HAP-1 (cell line): ENCODE results near the gene DEK.
A peak's percentile ranks its signal among the peaks of the same experiment; 100 is the strongest.
"Not testable (repeated sequence)": the region's sequence is repeated elsewhere in the genome, so short reads cannot be mapped to it uniquely, and the experiment has no call there.

ENCODE experiments used
- DNase-seq, 2 experiments: peaks; one replicate each; pipeline ENCODE4 v3.0.0-alpha.2; 2016 to 2020; ENCODE audit warnings: low spot score in 2 of 2
- H3K27me3 ChIP-seq: fragments of 250-450 bp; sonication (Bioruptor Pico); 2 replicates; pipeline ENCODE4 v1.5.1; 2020; ENCODE audit warnings: low read depth, mild to moderate bottlenecking, moderate library complexity
- H3K36me3 ChIP-seq: fragments of 250-450 bp; sonication (Bioruptor Pico); replicated peaks from 2 replicates; pipeline ENCODE4 v1.5.1; 2020; ENCODE audit warnings: mild to moderate bottlenecking
- H3K4me1 ChIP-seq: fragments of 250-450 bp; sonication (Bioruptor Pico); 2 replicates; pipeline ENCODE4 v1.5.1; 2020; ENCODE audit warnings: mild to moderate bottlenecking
- H3K4me3 ChIP-seq: fragments of 250-450 bp; sonication (Bioruptor Pico); 2 replicates; pipeline ENCODE4 v1.5.1; 2020; ENCODE audit warnings: mild to moderate bottlenecking, moderate library complexity
- H3K9me3 ChIP-seq: fragments of 250-450 bp; sonication (Bioruptor Pico); 2 replicates; pipeline ENCODE4 v1.5.1; 2020; ENCODE audit warnings: mild to moderate bottlenecking, moderate library complexity
- in situ Hi-C: fragments of 300-500 bp; cut with MboI; formaldehyde crosslinking; loops from 3 replicates; pipeline ENCODE4 v1.14.3; 2020; ENCODE audit warnings: low sequenced_read_pairs, inconsistent platforms, mixed read lengths

DEK gene

DNA sequence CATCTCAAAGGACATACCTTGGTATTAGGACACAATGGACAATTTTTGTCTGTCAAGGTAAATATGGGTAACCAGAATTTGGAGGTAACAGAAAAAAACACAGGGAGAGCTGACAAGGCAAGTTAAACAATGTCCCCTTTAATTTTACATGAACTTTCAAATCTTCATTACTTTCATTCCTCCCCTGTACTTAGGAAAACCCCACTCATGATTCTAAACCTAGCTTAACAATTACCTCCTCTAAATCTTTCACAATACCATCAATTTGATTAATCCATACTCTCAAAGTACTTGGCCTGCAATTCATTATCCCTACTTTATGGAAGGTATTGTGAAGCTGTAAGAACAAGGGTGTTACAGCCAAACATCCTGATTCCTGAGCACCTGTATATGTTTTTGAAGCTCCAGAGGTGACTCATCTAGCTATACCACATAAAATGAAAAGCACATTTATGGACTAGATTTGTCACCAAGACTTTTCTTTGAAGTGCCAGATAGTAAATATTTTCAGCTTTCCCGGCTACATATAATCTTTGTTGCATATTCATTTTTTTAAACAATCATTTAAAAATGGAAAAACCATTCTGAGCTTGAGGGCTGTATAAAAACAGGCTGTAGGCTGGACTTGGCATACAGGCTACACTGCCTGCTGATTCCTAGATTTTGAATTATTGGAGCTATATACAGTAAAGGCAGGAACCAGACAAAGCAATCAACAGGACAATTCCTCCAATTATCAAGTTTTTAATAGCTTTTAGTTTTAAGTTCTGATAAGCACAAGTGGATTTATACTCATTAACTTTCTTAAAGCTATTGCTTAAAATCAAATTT, 22.9 kb downstream of the DEK start:
- no peaks in the 10 kb centered on the region for H3K27me3 ChIP-seq
- peaks cover 85% of the 10 kb centered on the region for H3K36me3 ChIP-seq
- DNase-seq = no peak
- peaks cover 24% of the 10 kb centered on the region for H3K4me1 ChIP-seq
- in situ Hi-C loops = no loop called here
- H3K4me3 ChIP-seq = no peak overlapping the region
- H3K9me3 ChIP-seq = no peaks in the 10 kb centered on the region

DNA sequence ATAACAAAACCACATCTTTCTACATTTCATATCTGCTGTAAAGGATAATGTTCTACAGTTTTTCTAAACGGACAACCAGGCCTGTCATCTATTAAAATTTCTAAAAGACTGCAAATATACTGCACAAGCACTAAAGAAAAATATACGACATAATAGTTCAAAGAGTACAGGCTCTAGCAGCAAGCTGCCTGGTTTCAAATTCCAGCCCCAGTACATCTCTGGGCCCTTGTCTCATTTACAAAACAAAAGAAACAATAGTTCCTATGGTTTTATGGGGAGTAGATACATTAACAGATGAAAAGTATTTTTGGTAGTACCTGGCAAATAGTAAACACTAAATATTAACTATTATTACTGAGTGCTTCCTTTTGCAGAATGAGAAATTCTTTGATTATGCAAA, 24.1 kb downstream of the DEK start:
- no peaks in the 10 kb centered on the region for H3K27me3 ChIP-seq
- in situ Hi-C loops = no loop called here
- no peaks in the 10 kb centered on the region for H3K9me3 ChIP-seq
- DNase-seq = peak; percentile 64 to 93
- H3K4me3 ChIP-seq = no peak overlapping the region
- peaks cover 24% of the 10 kb centered on the region for H3K4me1 ChIP-seq
- peaks cover 83% of the 10 kb centered on the region for H3K36me3 ChIP-seq

DNA sequence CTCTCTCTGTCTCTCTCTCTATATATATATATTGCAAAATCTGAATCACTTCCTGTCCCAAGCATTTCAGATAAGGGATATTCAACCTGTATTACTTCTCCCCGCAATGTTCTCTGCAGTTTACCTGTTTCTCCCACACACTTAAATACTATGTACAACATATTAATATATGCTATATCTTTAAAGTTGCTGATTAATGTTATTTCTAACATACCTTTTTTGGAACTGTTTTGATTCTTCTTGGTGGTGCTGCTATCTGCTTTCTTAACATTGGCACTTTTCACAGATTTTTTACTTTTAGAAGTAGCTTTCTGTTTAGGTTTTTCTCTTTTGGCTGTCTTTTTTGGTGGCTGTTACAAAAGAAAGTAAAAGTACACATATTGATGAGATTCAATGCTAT, 27.2 kb downstream of the DEK start:
- no peaks in the 10 kb centered on the region for H3K27me3 ChIP-seq
- no peak overlapping the region for H3K4me3 ChIP-seq
- peaks cover 3% of the 10 kb centered on the region; the same call in 1 of the 2 replicates for H3K9me3 ChIP-seq
- in situ Hi-C loops = no loop called here
- peaks cover 80% of the 10 kb centered on the region for H3K36me3 ChIP-seq
- DNase-seq = no peak
- H3K4me1 ChIP-seq = peaks cover 24% of the 10 kb centered on the region

DNA sequence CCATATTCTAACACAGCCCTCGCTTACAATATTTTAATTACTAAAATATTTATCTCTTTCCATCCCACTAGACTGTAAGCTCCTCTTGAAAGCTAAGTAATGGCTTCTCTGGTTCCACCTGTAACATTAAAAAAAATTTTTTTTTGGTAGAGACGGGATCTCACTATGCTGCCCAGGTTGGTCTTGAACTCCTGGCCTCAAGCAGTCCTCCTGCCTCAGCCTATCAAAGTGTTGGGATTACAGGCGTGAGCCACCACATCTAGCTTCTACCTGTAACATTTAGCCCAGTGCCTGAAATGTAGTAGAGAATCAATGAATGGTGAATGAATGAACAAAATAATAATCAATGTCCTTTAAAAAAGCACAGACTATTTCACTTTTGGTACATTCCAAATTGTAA, 28.8 kb downstream of the DEK start:
- Histone ChIP-seq H3K36me3 (peaks cover 82% of the 10 kb centered on the region), H3K9me3 (peaks cover 12% of the 10 kb centered on the region)
- in situ Hi-C loops = no loop called here

DNA sequence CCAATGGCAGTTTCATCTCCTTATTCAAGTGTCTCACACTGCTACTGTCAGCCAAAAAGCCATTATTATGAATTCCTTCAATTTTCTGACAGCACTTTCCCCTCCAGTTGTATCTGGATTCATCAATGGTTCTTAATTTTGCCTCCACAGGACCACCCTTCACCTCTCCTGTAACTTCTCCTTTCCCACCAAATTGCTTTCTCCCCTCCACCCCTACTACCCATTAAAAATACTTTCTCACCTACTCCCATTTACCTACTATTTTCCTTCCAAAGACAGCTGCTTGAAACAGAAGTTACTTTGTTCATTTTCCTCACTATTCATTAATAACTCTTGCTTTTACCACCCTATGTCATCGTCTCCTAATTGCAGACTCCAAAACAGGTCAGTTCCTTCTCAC, 29.8 kb downstream of the DEK start:
- Histone ChIP-seq H3K36me3 (peaks cover 82% of the 10 kb centered on the region), H3K4me3 (no peak overlapping the region), H3K4me1 (peaks cover 1% of the 10 kb centered on the region; the same call in 1 of the 2 replicates), H3K27me3 (no peaks in the 10 kb centered on the region), H3K9me3 (peaks cover 12% of the 10 kb centered on the region)
- in situ Hi-C loops = no loop called here
- no peak for DNase-seq

More for the DNA sequence above, 28.8 kb downstream of the DEK start:
- H3K27me3 ChIP-seq = no peaks in the 10 kb centered on the region
- no peak overlapping the region for H3K4me3 ChIP-seq
- DNase-seq = no peak
- H3K4me1 ChIP-seq = peaks cover 10% of the 10 kb centered on the region

DNA sequence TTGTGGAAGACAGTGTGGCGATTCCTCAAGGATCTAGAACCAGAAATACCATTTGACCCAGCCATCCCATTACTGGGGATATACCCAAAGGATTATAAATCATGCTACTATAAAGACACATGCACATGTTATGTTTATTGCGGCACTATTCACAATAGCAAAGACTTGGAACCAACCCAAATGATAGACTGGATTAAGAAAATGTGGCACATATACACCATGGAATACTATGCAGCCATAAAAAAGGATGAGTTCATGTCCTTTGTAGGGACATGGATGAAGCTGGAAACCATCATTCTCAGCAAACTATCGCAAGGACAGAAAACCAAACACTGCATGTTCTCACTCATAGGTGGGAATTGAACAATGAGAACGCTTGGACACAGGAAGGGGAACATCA, 30.6 kb downstream of the DEK start:
- peaks cover 12% of the 10 kb centered on the region for H3K9me3 ChIP-seq
- H3K4me1 ChIP-seq, DNase-seq, H3K27me3 ChIP-seq, H3K4me3 ChIP-seq, in situ Hi-C loops: not testable (repeated sequence)
- H3K36me3 ChIP-seq = peaks cover 82% of the 10 kb centered on the region

DNA sequence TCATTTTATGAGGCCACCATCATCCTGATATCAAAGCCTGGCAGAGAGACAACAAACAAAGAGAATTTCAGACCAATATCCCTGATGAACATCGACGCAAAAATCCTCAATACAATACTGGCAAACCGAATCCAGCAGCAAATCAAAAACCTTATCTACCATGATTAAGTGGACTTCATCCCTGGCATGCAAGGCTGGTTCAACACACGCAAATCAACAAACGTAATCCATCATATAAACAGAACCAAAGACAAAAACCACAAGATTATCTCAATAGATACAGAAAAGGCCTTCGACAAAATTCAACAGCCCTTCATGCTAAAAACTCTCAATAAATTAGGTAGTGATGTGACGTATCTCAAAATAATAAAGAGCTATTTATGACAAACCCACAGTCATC, 32.5 kb downstream of the DEK start:
- in situ Hi-C loops, H3K27me3 ChIP-seq, DNase-seq, H3K4me3 ChIP-seq: not testable (repeated sequence)
- peaks cover 81% of the 10 kb centered on the region for H3K36me3 ChIP-seq
- H3K4me1 ChIP-seq = peaks cover 19% of the 10 kb centered on the region
- peaks cover 12% of the 10 kb centered on the region for H3K9me3 ChIP-seq

DNA sequence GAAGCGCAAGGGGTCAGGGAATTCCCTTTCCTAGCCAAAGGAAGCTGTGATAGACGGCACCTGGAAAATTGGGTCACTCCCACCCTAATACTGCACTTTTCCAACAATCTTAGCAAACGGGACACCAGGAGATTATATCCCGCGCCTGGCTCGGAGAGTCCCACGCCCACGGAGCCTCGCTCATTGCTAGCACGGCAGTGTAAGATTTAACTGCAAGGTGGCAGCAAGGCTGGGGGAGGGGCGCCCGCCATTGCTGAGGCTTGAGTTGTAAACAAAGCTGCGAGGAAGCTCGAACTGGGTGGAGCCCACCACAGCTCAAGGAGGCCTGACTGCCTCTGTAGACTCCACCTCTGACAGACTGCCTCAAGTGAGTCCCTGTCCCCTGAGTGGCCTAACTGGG, 35.7 kb downstream of the DEK start:
- Histone ChIP-seq H3K4me1 (peaks cover 26% of the 10 kb centered on the region), H3K36me3 (peaks cover 84% of the 10 kb centered on the region), H3K9me3 (peaks cover 12% of the 10 kb centered on the region)
- DNase-seq, H3K4me3 ChIP-seq, in situ Hi-C loops, H3K27me3 ChIP-seq: not testable (repeated sequence)

DNA sequence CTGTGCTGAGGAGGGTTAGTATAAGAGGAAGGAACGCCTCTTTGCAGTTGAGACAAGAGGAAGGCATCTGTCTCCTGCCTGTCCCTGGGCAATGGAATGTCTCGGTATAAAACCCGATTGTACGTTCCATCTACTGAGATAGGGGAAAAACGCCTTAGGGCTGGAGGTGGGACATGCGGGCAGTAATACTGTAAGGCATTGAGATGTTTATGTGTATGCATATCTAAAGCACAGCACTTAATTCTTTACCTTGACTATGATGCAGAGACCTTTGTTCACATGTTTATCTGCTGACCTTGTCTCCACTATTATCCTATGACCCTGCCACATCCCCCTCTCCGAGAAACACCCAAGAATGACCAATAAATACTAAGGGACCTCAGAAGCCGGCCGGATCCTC, 37.2 kb downstream of the DEK start:
- H3K27me3 ChIP-seq, in situ Hi-C loops: not testable (repeated sequence)

DNA sequence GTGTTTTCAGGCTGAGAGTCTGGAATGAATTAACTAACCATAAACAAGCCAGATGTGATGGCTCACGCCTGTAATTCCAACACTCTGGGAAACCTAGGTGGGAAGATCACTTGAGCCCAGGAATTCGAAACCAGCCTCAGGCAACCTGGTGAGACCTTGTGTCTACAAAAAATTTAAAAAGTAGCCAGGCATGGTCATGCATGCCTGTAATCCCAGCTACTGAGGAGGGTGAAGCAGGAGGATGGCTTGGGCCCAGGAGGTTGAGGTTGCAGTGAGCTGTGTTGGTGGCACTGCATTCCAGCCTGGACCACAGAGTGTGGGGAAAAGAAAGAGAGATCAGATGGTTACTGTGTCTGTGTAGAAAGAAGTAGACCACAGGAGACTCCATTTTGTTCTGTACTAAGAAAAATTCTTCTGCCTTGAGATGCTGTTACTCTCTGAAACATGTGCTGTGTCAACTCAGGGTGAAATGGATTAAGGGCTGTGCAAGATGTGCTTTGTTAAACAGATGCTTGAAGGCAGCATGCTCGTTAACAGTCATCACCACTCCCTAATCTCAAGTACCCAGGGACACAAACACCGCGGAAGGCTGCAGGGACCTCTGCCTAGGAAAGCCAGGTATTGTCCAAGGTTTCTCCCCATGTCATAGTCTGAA, 37.8 kb downstream of the DEK start:
- Histone ChIP-seq H3K36me3 (peaks cover 83% of the 10 kb centered on the region), H3K4me1 (peaks cover 26% of the 10 kb centered on the region)
- in situ Hi-C loops, H3K27me3 ChIP-seq, H3K9me3 ChIP-seq, H3K4me3 ChIP-seq: not testable (repeated sequence)
- peak in 1 of 2 experiments; percentile 56 for DNase-seq

More for the DNA sequence above, 37.2 kb downstream of the DEK start:
- not testable (repeated sequence) for H3K9me3 ChIP-seq, H3K4me3 ChIP-seq
- H3K4me1 ChIP-seq = peaks cover 26% of the 10 kb centered on the region
- DNase-seq = peak; percentile 62 to 69
- H3K36me3 ChIP-seq = peaks cover 83% of the 10 kb centered on the region

DNA sequence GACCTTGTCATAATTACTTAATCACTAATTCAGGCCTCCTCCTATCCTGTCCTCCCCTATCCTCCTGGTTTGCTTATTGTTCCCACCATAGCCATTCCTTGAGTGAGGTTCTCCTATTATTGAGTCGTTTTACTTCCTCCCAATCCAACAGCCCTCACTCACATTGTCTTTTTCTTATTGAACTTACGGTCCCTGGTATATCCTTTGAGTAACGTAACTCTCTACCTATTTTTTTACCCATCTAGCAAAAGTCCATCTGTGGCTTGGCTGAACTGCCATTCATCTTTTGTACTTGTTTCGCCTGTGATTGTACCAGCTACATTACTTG, 43.1 kb downstream of the DEK start:
- H3K4me1 ChIP-seq = peaks cover under 1% of the 10 kb centered on the region; the same call in 1 of the 2 replicates
- no peaks in the 10 kb centered on the region for H3K27me3 ChIP-seq
- H3K9me3 ChIP-seq = no peaks in the 10 kb centered on the region
- H3K36me3 ChIP-seq = peaks cover 50% of the 10 kb centered on the region
- in situ Hi-C loops = no loop called here
- H3K4me3 ChIP-seq = no peak overlapping the region
- no peak for DNase-seq

DNA sequence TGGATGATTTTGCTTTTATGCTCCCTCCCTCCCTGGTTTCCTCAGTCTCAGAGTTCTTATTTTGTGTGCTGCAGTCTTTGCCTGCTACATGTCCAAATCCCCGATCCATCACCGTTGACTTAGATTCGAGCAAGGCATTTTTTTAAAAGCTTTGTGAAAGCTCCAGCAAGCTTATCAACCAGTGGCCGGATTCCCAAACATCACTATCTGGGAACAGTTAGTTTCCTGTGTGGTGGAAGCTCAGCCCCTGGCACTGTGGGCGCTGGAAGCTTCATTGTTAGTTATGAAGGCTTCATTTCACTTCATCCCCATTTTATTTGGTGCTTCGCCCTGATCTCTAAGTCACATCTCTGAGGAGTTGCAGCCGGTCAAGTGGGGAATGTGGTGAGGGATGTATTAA, 44.7 kb downstream of the DEK start:
- Histone ChIP-seq H3K9me3 (no peaks in the 10 kb centered on the region), H3K4me1 (no peaks in the 10 kb centered on the region), H3K27me3 (no peaks in the 10 kb centered on the region), H3K4me3 (no peak overlapping the region), H3K36me3 (peaks cover 37% of the 10 kb centered on the region)
- in situ Hi-C loops = no loop called here
- DNase-seq = no peak

DNA sequence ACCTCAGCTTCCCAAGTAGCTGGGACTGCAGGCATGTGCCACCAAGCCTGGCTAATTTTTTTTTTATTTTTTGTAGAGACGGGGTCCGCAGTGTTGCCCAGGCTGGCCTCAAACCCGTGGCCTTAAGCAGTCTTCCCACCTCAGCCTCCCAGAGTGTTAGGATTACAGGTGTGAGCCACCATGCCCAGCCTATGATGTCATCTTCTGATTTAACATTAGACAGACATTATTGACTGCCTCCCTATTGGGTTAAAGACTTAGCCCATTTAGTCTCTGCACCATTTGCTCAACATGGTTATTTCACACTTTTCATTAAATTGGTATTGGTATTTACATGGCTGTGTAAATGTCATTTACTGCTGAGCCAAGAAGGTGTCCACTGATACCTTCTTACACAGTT, 46.1 kb downstream of the DEK start:
- H3K4me1 ChIP-seq = no peaks in the 10 kb centered on the region
- H3K27me3 ChIP-seq = no peaks in the 10 kb centered on the region
- H3K9me3 ChIP-seq = no peaks in the 10 kb centered on the region
- peaks cover 24% of the 10 kb centered on the region for H3K36me3 ChIP-seq
- no peak for DNase-seq
- H3K4me3 ChIP-seq = no peak overlapping the region
- in situ Hi-C loops = no loop called here

DNA sequence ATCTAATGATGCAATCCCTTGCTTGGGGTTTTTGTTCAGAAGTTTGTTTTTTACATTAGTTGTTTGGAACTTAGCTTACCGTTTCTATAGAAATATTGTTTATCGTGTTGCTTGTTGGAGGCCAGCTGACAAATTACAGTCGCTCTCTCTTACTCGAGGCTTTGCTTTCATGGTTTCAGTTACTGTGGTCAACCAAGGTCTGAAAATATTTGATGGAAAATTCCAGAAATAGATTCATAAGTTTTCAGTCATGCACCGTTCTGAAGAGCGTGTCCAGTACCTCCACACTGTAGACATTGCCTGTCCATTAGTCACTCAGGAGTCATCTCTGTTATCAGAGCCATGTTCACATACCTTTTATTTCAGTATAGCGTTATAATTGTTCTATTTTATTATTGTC, 47.9 kb downstream of the DEK start:
- Histone ChIP-seq H3K9me3 (no peaks in the 10 kb centered on the region), H3K36me3 (peaks cover 8% of the 10 kb centered on the region; the same call in 1 of the 2 replicates), H3K27me3 (no peaks in the 10 kb centered on the region), H3K4me3 (no peak overlapping the region), H3K4me1 (no peaks in the 10 kb centered on the region)
- in situ Hi-C loops = no loop called here
- DNase-seq = no peak
